ENCODE measurements around the gene COL1A2.

GRCh38 chr7:94434042-94434441 lies 39.3 kb downstream of the COL1A2 start:
- TF ChIP-seq ZBTB26 (CRISPR knock-in tag; IDR thresholded peaks at IDR 0.05; ENCODE audit: borderline replicate concordance) (no peak), TFE3 (CRISPR knock-in tag; IDR thresholded peaks at IDR 0.05) (no peak), CTCF (CRISPR knock-in tag; IDR thresholded peaks at IDR 0.05) (no peak), ZNF512 (CRISPR knock-in tag; IDR thresholded peaks at IDR 0.05) (no peak), SPEN (CRISPR knock-in tag; IDR thresholded peaks at IDR 0.05; ENCODE audit: low read depth) (no peak), ELF4 (CRISPR knock-in tag; IDR thresholded peaks at IDR 0.05; ENCODE audit: borderline replicate concordance) (no peak), ZNF280D (CRISPR knock-in tag; IDR thresholded peaks at IDR 0.05) (no peak), ZNF720 (CRISPR knock-in tag; IDR thresholded peaks at IDR 0.05) (no peak), ZNF569 (CRISPR knock-in tag; IDR thresholded peaks at IDR 0.05; ENCODE audit: borderline replicate concordance) (no peak)
